ENCODE results near the gene SAMD4A.
A peak's percentile ranks its signal among the peaks of the same experiment; 100 is the strongest.

The SAMD4A gene

DNA sequence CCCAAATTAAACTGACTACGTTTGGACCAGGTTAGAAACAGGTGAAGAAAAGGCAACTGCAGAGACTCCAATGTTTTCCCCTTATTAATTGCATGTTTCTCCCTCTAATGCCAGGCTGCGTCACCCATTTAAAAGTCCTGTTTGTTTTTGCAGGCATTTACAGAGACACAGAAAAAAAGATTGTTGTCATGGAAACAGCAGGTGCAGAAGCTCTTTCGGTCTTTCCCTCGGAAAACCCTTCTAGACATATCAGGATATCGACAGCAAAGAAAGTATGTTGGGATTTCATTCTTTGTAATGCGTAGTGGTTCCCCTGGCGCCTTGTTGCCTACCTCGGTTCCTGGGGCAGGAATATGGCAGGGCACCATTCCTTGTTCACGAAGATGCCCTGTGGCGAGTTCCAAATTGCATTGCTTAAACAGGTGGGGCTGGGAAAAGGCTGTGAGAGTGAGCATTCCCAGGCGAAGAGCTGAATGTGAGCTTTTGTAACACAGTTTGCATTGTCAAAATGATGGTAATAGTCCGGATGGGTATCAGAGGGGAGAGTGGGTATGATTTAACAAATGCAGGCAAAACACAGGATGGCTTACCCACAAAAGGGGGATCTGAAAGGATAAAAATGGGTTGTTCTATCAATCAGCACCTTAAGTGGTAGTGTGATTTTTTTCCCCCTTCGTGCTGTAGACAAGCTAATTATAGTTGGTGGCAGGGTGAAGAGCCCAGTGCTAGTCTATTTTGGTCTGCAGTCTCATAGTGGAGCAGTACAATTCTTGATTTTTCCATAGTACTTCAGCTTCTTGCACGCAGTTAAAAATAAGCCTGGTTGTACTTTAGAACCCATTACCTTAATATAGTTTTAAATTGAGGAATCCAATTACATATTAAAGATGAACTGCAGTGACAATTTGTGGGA lies 203.3 kb downstream of the SAMD4A start:
- no peak for DNase-seq

GRCh38 chr14:54771411-54772027 lies 204.6 kb downstream of the SAMD4A start:
- DNase-seq = no peak

DNA sequence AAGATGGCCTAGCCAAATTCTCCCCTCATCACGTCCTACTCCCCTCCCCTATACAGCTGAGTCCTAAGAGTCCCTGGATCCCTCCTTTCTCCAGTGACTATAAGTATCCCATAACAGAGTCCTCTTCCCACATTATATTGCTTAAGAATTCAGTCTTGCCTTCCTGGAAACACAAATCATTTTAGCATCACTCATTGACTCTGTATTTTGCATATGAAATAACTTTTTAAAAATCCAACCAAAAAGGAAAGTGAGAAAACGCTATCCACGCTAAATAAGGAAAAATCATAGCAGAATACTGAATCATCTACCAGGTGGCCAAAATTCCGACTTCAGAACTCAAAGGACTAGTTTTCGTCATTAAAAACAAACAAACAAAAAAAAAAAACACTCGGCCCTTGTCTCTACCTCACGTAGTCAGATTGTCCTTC lies 205.5 kb downstream of the SAMD4A start:
- DNase-seq = no peak

DNA sequence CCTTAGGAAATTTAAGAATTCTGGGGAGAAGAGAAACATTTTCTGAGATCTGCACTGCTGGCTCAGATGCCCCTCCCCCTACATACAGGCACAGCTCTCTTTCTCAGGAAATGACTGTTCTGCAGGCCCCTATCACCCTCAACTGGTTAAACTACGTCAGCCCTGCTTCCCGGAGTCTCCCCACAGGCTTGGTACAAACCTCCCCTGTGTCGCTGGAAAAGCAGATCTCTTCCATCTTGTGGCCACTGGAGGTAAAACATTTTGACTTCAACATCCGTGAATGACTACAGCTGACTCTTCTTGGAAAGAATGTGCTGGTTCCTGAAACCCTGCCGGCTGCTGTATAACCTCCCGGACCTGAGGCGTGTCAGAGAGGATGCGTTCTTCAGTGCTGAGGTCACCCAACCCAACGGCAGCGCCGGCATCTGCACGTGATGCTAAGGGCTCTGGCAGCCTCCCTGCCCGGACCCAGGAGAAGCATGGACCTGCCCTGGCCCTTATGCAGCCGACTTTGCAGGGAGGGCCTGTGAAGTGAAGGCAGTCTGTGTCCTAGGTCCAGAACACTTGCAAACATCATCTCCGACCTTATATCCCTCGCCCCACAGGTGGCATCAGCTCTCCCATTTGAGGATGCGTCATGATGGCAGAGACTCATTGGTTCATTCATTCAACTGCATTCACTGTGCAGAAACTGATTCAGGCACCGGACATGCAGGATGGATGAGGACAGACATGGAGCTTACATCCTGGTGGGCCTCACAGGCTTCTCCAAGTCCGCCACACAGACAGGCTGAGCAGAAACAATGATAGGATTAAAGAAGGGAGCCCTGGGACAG lies 206.5 kb downstream of the SAMD4A start:
- peak; percentile 78 for DNase-seq

- DNase-seq = no peak
Observed at GRCh38 chr14:54774824-54775223, 207.9 kb downstream of the SAMD4A start.

DNA sequence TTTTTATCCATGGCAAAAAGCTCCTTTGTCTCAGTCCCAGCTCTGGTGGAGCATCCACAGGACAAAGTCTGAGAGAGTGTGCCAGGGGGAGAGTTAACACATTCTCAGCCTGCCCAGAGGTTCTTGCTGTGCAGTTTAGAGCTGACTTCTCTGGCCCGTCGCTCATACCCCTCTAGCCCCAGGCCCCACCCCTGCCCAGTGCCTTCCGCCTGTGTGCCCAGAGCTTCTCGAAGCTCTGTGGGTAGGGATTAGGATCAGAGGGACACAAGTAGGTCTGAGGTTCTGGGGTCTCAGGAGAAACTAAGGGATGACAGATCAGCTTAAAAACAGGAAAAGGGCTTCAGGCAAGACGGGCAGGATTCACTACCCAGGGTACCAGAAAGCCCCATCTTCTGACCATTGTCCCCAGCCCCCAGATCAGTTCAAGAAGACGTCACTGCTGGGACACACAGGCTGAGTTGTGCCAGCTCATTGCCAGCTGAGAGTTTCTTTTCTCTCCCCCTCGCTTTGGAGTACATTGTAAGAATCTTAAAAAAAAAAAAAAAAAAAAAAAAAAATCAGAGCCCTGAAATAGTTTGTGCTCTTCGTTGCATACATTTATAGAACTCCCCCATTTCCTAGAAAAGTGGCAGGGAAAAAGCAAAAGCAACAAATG lies 208.7 kb downstream of the SAMD4A start:
- no peak for DNase-seq

DNA sequence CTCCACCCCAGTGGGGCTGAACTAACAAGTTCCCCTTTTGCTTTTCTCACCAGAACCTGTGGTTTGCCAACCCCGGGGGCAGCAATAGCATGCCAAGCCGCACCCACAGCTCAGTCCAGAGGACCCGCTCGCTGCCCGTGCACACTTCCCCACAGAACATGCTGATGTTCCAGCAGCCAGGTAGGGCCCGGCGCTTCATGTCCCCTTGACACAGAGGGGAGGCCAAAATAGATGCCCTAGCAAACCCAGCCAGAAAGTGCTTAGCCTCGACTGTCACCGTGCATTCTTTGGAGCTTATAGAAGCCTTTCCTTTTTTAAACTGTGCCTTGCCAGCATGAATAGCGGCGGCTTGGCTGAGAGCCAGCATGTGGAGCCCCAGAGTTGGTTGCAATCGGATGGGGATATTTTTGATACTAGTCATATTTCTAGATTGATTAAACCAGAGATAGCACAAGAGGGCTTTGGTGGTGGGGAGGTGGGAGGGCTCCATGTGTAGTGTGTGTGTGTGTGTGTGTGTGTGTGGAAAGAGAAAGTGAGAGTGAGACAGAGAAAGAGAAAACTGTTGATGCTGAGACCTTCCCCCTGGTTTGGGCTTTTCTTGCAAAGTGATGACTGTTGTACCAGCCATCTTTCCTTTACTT lies 209.6 kb downstream of the SAMD4A start:
- peak; percentile 24 for DNase-seq

DNA sequence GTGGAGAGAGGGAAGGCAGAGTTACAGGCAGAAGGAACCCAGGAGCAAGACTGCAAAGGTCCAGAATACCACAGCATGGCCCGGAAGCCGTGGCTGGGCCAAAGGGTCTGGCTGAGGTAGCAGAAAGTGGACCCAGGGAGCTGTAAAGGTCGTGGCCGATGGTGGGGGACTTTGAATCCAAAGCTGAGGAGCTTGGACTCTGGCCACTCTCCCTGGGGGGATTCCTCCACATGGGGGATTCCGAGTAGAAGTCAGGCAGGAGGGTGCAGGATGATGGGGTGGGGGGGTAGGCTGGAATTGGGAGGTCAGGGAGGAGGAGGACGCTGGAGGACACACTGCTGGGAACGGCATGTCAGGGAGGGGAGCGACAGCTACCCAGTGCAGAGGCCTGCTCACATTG lies 210.5 kb downstream of the SAMD4A start:
- no peak for DNase-seq

- DNase-seq = no peak
Observed at GRCh38 chr14:54778618-54779345, 211.9 kb downstream of the SAMD4A start.

DNA sequence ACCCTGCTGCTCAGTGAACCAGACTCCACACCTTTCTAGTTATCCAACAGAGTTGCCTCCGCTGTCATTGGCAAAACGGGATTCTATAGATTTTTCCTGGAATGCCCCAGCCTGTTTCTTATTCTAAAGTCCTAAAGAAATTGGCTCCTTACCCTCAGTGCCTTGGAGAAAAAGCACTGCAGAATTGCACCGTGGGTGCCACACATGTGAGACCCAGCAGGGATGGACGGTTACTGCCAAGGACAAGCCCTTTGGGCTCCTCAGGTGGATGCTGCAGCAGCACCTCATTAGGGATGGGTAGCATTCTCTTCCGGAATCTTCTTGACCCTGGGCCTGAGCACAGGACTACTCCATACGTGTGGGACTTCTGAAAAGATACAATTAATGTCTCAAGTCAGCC lies 214.2 kb downstream of the SAMD4A start:
- no peak for DNase-seq

- DNase-seq = no peak
Observed at GRCh38 chr14:54781961-54782750, 215.2 kb downstream of the SAMD4A start.

- DNase-seq = peak; percentile 19
Observed at GRCh38 chr14:54782751-54783659, 216.1 kb downstream of the SAMD4A start.

- no peak for DNase-seq
Observed at GRCh38 chr14:54783660-54784015, 216.7 kb downstream of the SAMD4A start.

GRCh38 chr14:54784060-54784459 lies 217.1 kb downstream of the SAMD4A start:
- no peak for DNase-seq

DNA sequence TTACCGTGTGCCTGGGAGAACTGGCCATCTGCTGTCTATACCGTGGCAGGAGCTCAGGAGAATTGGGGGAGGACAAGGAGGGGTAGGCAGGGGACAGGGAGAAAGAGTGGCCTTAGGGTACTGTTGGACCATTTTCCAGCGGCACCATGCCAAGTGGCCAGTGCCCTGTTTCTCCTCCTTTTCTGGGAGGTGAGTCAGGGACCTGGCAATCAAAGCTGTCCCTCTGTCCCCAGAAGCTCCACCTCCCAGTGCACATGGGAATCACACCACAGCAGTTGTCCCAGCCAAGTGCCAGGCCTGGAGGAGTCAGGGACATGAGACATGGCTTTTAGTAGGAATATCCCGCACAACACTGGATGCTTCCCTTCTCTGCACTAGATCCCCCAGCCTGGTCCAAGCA lies 217.7 kb downstream of the SAMD4A start:
- DNase-seq = no peak

DNA sequence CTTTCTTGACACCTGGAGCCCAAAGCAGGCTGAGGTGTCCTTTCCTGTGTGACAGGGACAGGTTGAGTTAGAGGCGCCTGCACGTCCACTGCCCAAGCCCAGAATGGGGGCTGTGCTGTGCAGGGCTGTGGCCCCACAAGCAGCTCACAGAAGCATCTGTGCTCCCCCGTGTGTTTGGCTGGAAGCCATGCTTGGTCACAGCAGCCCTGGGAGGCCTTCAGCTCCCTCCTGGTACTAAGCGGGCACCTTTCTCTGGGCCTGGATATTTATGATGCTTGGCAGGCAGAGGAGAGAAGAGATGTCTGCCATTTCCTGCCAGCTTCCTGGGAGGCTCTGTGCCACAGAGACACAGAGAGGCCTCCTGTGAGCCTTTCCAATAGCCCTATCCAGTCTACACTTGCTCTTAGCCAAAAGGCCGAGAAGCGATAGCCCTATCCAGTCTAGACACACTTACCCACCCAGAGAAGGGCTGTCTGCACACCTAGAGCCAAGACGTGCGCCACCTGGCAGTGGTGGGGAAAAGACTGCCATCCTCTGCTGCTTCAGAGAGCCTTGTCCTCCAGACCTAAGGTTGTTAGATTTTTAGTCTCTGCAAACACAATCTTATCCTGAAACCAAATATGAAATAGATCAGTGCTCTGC lies 218.3 kb downstream of the SAMD4A start:
- no peak for DNase-seq

- DNase-seq = no peak
Observed at GRCh38 chr14:54785778-54786770, 219.1 kb downstream of the SAMD4A start.

- DNase-seq = no peak
Observed at GRCh38 chr14:54786838-54787237, 219.9 kb downstream of the SAMD4A start.
